ENCODE measurements around the gene C22orf39. TPM values are rescaled to one million over a fixed set of nuclear protein-coding genes. Genes with fewer than 3 reads are reported as not detected.

The C22orf39 gene
- total RNA-seq, 1 experiment from 2014 or later = 26.5 TPM

DNA sequence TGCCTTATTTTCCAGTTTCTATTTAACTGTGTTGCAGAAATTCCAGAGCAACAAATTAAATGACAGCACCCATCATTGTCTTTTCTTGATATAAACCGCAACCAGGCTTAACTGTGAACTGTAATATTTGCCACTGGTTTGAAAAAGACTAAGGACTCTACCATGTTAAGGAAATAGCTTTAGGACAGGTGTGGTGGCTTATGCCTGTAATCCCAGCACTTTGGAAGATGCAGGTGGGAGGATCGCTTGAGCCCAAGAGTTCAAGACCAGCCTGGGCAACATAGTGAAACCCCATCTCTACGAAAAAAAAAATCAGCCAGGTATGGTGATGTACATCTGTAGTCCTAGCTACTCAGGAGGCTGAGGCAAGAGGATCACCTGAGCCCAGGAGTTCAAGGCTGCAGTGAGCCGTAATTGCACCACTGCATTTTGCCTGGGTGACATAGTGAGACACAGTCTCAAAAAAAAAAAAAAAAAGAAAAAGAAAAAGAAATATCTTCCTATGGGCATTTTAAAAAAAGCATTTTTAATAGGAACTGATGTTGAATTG is 44.8 kb downstream of the C22orf39 start (continued):
- TF ChIP-seq ZNF425 (CRISPR knock-in tag; conservative IDR thresholded peaks at IDR 0.05) = no peak
- no peak for TF ChIP-seq FOXK1 (CRISPR knock-in tag; IDR thresholded peaks at IDR 0.05)
- TF ChIP-seq USF2 (CRISPR knock-in tag; IDR thresholded peaks at IDR 0.05) = no peak
- TF ChIP-seq TCF7 (CRISPR knock-in tag; IDR thresholded peaks at IDR 0.05; ENCODE audit: low read depth) = no peak
- no peak for TF ChIP-seq ESRRA (CRISPR knock-in tag; IDR thresholded peaks at IDR 0.05; ENCODE audit: borderline replicate concordance)

- CTCF ChIA-PET = no interaction called here
- H3K4me1 Mint-ChIP-seq = no peaks in the 10 kb centered on the region
- peaks cover 40% of the 10 kb centered on the region for H3K36me3 Mint-ChIP-seq
- H3K27me3 Mint-ChIP-seq (ENCODE audit: low read depth) = no peaks in the 10 kb centered on the region
- H3K4me3 Mint-ChIP-seq = no peak overlapping the region
- H3K27ac Mint-ChIP-seq = no peak overlapping the region
- ATAC-seq = no peak
- H3K9me3 Mint-ChIP-seq = no peaks in the 10 kb centered on the region
- DNase-seq (ENCODE audit: low spot score) = no peak
- POLR2A ChIA-PET = no interaction called here
- no peak for TF ChIP-seq E2F1 (CRISPR knock-in tag; IDR thresholded peaks at IDR 0.05)
- TF ChIP-seq, protein P1, sequence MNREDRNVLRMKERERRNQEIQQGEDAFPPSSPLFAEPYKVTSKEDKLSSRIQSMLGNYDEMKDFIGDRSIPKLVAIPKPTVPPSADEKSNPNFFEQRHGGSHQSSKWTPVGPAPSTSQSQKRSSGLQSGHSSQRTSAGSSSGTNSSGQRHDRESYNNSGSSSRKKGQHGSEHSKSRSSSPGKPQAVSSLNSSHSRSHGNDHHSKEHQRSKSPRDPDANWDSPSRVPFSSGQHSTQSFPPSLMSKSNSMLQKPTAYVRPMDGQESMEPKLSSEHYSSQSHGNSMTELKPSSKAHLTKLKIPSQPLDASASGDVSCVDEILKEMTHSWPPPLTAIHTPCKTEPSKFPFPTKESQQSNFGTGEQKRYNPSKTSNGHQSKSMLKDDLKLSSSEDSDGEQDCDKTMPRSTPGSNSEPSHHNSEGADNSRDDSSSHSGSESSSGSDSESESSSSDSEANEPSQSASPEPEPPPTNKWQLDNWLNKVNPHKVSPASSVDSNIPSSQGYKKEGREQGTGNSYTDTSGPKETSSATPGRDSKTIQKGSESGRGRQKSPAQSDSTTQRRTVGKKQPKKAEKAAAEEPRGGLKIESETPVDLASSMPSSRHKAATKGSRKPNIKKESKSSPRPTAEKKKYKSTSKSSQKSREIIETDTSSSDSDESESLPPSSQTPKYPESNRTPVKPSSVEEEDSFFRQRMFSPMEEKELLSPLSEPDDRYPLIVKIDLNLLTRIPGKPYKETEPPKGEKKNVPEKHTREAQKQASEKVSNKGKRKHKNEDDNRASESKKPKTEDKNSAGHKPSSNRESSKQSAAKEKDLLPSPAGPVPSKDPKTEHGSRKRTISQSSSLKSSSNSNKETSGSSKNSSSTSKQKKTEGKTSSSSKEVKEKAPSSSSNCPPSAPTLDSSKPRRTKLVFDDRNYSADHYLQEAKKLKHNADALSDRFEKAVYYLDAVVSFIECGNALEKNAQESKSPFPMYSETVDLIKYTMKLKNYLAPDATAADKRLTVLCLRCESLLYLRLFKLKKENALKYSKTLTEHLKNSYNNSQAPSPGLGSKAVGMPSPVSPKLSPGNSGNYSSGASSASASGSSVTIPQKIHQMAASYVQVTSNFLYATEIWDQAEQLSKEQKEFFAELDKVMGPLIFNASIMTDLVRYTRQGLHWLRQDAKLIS (CRISPR knock-in tag; IDR thresholded peaks at IDR 0.05; ENCODE audit: borderline replicate concordance) = no peak
- TF ChIP-seq USF2 (CRISPR knock-in tag; IDR thresholded peaks at IDR 0.05) = no peak
- TF ChIP-seq TCF7 (CRISPR knock-in tag; IDR thresholded peaks at IDR 0.05; ENCODE audit: low read depth) = no peak
- TF ChIP-seq SMAD4 (CRISPR knock-in tag; IDR thresholded peaks at IDR 0.05) = no peak
- no peak for TF ChIP-seq OVOL2 (CRISPR knock-in tag; IDR thresholded peaks at IDR 0.05; ENCODE audit: borderline replicate concordance)
- no peak for TF ChIP-seq ZNF396 (CRISPR knock-in tag; IDR thresholded peaks at IDR 0.05; ENCODE audit: borderline replicate concordance)
- no peak for TF ChIP-seq ZNF121 (CRISPR knock-in tag; IDR thresholded peaks at IDR 0.05)
- no peak for TF ChIP-seq ELF4 (CRISPR knock-in tag; IDR thresholded peaks at IDR 0.05; ENCODE audit: low read depth)
- no peak for TF ChIP-seq TEAD1 (CRISPR knock-in tag; IDR thresholded peaks at IDR 0.05)
- TF ChIP-seq SMAD3 (CRISPR knock-in tag; IDR thresholded peaks at IDR 0.05; ENCODE audit: borderline replicate concordance) = no peak
- TF ChIP-seq MYBL2 (CRISPR knock-in tag; IDR thresholded peaks at IDR 0.05) = no peak
Measured at GRCh38 chr22:19401483-19401882, 46.0 kb downstream of the C22orf39 start.
